RWPE2 (cell line): Measurements from ENCODE around the gene RTCA.

Experiments
- ATAC-seq: fragments of 200-7000 bp; cut with Tn5 transposase; 3 replicates; pipeline ENCODE4 v1.9.1; 2021; ENCODE audit warnings: low read depth
- DNase-seq: peaks from one replicate; pipeline ENCODE4 v3.0.0-alpha.2; 2020; ENCODE audit warnings: low spot score
- H3K27ac ChIP-seq: fragments of 450-650 bp; 2 replicates; pipeline ENCODE4 v1.5.1; 2017; ENCODE audit warnings: mild to moderate bottlenecking; ENCODE audit not compliant: poor library complexity, severe bottlenecking
- H3K27me3 ChIP-seq: fragments of 250-450 bp; sonication (Bioruptor Pico); 2 replicates; pipeline ENCODE4 v1.5.1; 2021; ENCODE audit warnings: mild to moderate bottlenecking, moderate library complexity; ENCODE audit not compliant: insufficient read depth, poor library complexity, severe bottlenecking
- H3K36me3 ChIP-seq: fragments of 250-450 bp; sonication (Bioruptor Pico); 2 replicates; pipeline ENCODE4 v1.5.1; 2020; ENCODE audit warnings: low read depth, mild to moderate bottlenecking, moderate library complexity
- H3K4me1 ChIP-seq: fragments of 250-450 bp; sonication (Bioruptor Pico); 2 replicates; pipeline ENCODE4 v1.5.1; 2021; ENCODE audit warnings: mild to moderate bottlenecking, moderate library complexity; ENCODE audit not compliant: insufficient read depth, poor library complexity, severe bottlenecking
- H3K4me3 ChIP-seq: fragments of 250-450 bp; sonication (Bioruptor Pico); 2 replicates; pipeline ENCODE4 v1.5.1; 2021; ENCODE audit warnings: mild to moderate bottlenecking, moderate library complexity; ENCODE audit not compliant: severe bottlenecking
- H3K9me3 ChIP-seq: fragments of 250-450 bp; sonication (Bioruptor Pico); 2 replicates; pipeline ENCODE4 v1.5.1; 2021; ENCODE audit warnings: mild to moderate bottlenecking, moderate library complexity; ENCODE audit not compliant: severe bottlenecking
- CTCF ChIP-seq: fragments of 450-650 bp; IDR thresholded peaks from one replicate; pipeline ENCODE4 v1.5.1; 2017; ENCODE audit warnings: mild to moderate bottlenecking, moderate library complexity; ENCODE audit not compliant: poor library complexity, severe bottlenecking

RTCA gene

DNA sequence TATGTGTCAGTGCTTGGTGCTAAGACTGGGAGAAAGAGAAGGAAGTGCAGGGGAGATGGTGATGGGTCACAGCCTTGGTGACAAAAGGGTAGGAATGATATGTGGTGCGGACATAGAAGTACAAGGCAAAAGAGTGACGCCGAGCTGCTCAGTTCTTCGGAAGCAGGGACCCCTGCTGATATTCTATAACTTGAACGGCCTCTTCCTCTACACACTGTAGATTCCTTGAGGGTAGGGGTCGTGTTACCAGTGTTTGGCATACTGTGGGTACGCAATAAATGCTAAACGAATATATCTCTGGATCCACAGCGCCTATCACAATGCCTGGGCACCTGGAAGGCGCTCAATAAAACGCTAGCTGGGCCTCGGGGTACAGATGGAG lies 16.9 kb upstream of the RTCA start:
- peaks cover 5% of the 10 kb centered on the region for H3K4me1 ChIP-seq
- peaks cover 3% of the 10 kb centered on the region; the same call in 1 of the 2 replicates for H3K36me3 ChIP-seq
- no peak for TF ChIP-seq CTCF
- peak overlapping the region; percentile 72 for H3K4me3 ChIP-seq
- no peaks in the 10 kb centered on the region for H3K9me3 ChIP-seq
- H3K27ac ChIP-seq = peak overlapping the region; percentile 22
- H3K27me3 ChIP-seq = no peaks in the 10 kb centered on the region
- ATAC-seq (no peak), DNase-seq (no peak)

GRCh38 chr1:100249537-100250257 lies 16.3 kb upstream of the RTCA start, which contains the start of gene DBT:
TSS of gene DBT (minus strand) at chr1:100249834. CDS start at chr1:100249820, 14 bp downstream.
- ATAC-seq (peak; percentile 100), DNase-seq (peak; percentile 96)
- peak within 1 kb of the TSS; percentile 72 for H3K4me3 ChIP-seq
- no peaks in the 10 kb centered on the region for H3K9me3 ChIP-seq
- H3K4me1 ChIP-seq = peaks cover 5% of the 10 kb centered on the region
- peak within 1 kb of the TSS; percentile 22 for H3K27ac ChIP-seq
- no peak for TF ChIP-seq CTCF
- H3K27me3 ChIP-seq = no peaks in the 10 kb centered on the region
- peaks cover 3% of the 10 kb centered on the region; the same call in 1 of the 2 replicates for H3K36me3 ChIP-seq

DNA sequence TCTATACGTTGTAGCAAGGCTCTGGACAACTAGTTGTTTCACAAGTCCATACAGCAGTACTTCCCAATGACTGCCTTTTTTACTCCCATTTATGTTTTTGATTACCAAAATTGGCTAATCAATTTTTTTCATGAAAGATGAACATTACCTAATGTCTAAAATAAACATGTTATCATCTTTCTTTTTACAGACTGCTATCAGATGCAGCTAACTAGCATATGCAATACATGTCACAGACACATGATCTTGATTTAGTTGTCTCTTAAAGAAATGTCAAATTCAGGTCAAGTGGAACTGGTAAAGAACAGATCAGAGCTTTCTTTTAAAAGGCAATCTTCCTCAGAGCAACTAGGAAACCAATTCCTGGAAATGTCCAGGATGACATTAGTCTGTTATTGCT lies 15.8 kb upstream of the RTCA start:
- Histone ChIP-seq H3K36me3 (peaks cover 3% of the 10 kb centered on the region; the same call in 1 of the 2 replicates), H3K4me1 (peaks cover 5% of the 10 kb centered on the region), H3K4me3 (peak overlapping the region; percentile 72), H3K9me3 (no peaks in the 10 kb centered on the region), H3K27ac (no peak overlapping the region), H3K27me3 (no peaks in the 10 kb centered on the region)
- ATAC-seq (no peak), DNase-seq (no peak)
- TF ChIP-seq CTCF = no peak

DNA sequence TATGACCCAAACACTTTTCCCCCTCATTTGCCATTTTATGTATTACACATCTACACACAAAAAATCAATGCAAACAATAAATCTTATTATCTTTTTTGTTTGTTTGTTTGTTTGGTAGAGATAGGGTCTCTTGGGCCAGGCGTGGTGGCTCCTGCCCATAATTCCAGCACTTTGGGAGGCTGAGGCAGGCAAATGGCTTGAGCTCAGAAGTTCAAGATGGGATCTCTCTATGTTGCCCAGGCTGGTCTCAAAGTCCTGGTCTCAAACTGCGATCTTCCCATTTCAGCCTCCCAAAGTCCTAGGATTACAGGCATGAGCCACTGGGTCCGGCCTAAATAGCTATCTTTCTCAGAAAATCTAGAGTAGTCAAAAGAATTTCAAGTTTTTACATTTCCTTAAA lies 15.2 kb upstream of the RTCA start:
- H3K4me3 ChIP-seq = no peak overlapping the region
- no peak for TF ChIP-seq CTCF
- no peak for DNase-seq
- peaks cover 5% of the 10 kb centered on the region for H3K4me1 ChIP-seq
- H3K27ac ChIP-seq = no peak overlapping the region
- H3K36me3 ChIP-seq = peaks cover 3% of the 10 kb centered on the region; the same call in 1 of the 2 replicates
- no peak for ATAC-seq
- H3K9me3 ChIP-seq = no peaks in the 10 kb centered on the region
- H3K27me3 ChIP-seq = no peaks in the 10 kb centered on the region

DNA sequence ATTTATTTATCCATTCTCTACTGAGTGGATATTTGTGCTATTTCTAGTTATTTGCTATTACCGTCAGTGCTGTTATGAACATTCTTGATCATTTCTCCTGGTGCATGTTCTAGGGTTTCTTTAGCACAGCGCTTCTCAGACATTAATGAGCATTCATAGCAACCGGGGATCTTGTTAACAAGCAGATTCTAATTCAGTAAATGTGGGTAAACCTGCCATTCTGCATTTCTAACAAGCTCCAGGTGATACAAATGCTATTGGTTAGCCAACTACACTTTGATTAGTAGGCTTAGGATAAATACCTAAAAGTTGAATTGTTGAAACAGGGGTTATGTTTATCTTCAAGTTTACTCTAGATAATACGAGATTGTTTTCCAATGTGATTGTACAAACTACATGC lies 13.1 kb upstream of the RTCA start:
- TF ChIP-seq CTCF = no peak
- DNase-seq = no peak
- Histone ChIP-seq H3K27ac (no peak overlapping the region), H3K27me3 (no peaks in the 10 kb centered on the region), H3K36me3 (no peaks in the 10 kb centered on the region), H3K4me1 (peaks cover 5% of the 10 kb centered on the region), H3K4me3 (no peak overlapping the region), H3K9me3 (no peaks in the 10 kb centered on the region)
- no peak for ATAC-seq
